Vagina (tissue), 2 donors: ENCODE measurements around the gene EXD3.

Source experiments
- POLR2A ChIP-seq, 2 donors: fragments of 450-650 bp; IDR thresholded peaks; one replicate each; pipeline ENCODE4 v1.6.1; 2017; ENCODE audit warnings: antibody characterized with exemption in 2 of 2, mild to moderate bottlenecking in 2 of 2, moderate library complexity in 2 of 2
- POLR2AphosphoS5 ChIP-seq, 2 donors: sonication (generic); formaldehyde crosslinking; IDR thresholded peaks; one replicate each; pipeline ENCODE4 v1.9.0; 2017; ENCODE audit warnings: antibody characterized with exemption in 2 of 2, mild to moderate bottlenecking in 2 of 2, low read depth in 1 of 2; ENCODE audit not compliant: insufficient read depth in 1 of 2
- TF ChIP-seq, protein P1 (sequence below), 3 experiments: fragments of 450-650 bp in 2 of 3; fragments of 200-600 bp in 1 of 3; sonication (generic) in 1 of 3; IDR thresholded peaks; one replicate each; pipeline ENCODE4 v1.5.1; 2017 to 2019; ENCODE audit warnings: antibody characterized with exemption in 3 of 3, mild to moderate bottlenecking in 2 of 3, moderate library complexity in 2 of 3

DNA sequence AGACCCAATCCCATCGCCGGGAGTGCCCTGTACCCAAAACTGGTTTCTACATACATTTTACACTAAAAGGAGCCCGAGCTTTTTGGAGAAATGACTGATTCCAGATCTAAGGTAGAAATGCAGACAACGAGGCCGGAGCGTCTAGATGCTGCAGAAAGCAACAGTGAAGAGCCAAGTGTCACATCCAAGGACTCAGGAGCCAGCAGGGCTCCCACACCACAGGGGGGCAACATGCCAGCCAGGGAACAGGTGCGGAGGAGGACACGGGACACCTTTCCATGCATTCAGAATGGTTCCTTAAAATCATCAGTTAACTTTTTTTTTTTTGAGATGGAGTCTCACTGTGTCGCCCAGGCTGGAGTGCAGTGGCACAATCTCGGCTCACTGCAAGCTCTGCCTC, 97.8 kb downstream of the EXD3 start:
- TF ChIP-seq POLR2AphosphoS5 (IDR thresholded peaks at IDR 0.05; ENCODE audit: insufficient read depth in 1 of 2, low read depth in 1 of 2) (no peak), POLR2A (IDR thresholded peaks at IDR 0.05) (no peak)
- TF ChIP-seq, protein P1, sequence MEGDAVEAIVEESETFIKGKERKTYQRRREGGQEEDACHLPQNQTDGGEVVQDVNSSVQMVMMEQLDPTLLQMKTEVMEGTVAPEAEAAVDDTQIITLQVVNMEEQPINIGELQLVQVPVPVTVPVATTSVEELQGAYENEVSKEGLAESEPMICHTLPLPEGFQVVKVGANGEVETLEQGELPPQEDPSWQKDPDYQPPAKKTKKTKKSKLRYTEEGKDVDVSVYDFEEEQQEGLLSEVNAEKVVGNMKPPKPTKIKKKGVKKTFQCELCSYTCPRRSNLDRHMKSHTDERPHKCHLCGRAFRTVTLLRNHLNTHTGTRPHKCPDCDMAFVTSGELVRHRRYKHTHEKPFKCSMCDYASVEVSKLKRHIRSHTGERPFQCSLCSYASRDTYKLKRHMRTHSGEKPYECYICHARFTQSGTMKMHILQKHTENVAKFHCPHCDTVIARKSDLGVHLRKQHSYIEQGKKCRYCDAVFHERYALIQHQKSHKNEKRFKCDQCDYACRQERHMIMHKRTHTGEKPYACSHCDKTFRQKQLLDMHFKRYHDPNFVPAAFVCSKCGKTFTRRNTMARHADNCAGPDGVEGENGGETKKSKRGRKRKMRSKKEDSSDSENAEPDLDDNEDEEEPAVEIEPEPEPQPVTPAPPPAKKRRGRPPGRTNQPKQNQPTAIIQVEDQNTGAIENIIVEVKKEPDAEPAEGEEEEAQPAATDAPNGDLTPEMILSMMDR (IDR thresholded peaks at IDR 0.05), result no peak
